DOHH2 (cell line): Measurements from ENCODE around the gene PTPRN2.

Experiments used
- H3F3A ChIP-seq: fragments of 200-600 bp; sonication (generic), shearing (Covaris generic); 2 replicates; pipeline ENCODE4 v1.6.0; 2016; ENCODE audit warnings: antibody characterized with exemption, mild to moderate bottlenecking; ENCODE audit not compliant: control insufficient read depth, insufficient read depth
- H3K27ac ChIP-seq: fragments of 200-600 bp; sonication (generic); 2 replicates; pipeline ENCODE4 v1.5.1; 2014; ENCODE audit warnings: low read depth, mild to moderate bottlenecking, low read length, moderate library complexity
- H3K27me3 ChIP-seq: fragments of 200-600 bp; sonication (generic); 2 replicates; pipeline ENCODE4 v1.6.1; 2014; ENCODE audit warnings: mild to moderate bottlenecking, low read length, mixed read lengths; ENCODE audit not compliant: control insufficient read depth
- H3K36me3 ChIP-seq: fragments of 200-600 bp; sonication (generic); 2 replicates; pipeline ENCODE4 v1.6.1; 2014; ENCODE audit warnings: mild to moderate bottlenecking, low read length, moderate library complexity, mixed read lengths; ENCODE audit not compliant: control insufficient read depth
- H3K4me1 ChIP-seq: fragments of 200-600 bp; sonication (generic); 2 replicates; pipeline ENCODE4 v1.6.1; 2014; ENCODE audit warnings: mild to moderate bottlenecking, low read length, mixed read lengths; ENCODE audit not compliant: control insufficient read depth
- H3K4me2 ChIP-seq: fragments of 200-600 bp; sonication (generic); 2 replicates; pipeline ENCODE4 v1.6.0; 2014; ENCODE audit warnings: mild to moderate bottlenecking, low read length, moderate library complexity
- H3K4me3 ChIP-seq: fragments of 200-600 bp; sonication (generic); 2 replicates; pipeline ENCODE4 v1.5.1; 2014; ENCODE audit warnings: mild to moderate bottlenecking, low read length, mixed read lengths
- H3K79me2 ChIP-seq: fragments of 200-600 bp; sonication (generic); 2 replicates; pipeline ENCODE4 v1.6.1; 2014; ENCODE audit warnings: mild to moderate bottlenecking, low read length, mixed read lengths; ENCODE audit not compliant: control insufficient read depth
- H3K9me2 ChIP-seq: fragments of 200-600 bp; sonication (generic); replicated peaks from 2 replicates; pipeline ENCODE4 v1.6.1; 2014; ENCODE audit warnings: mild to moderate bottlenecking, low read length, mixed read lengths; ENCODE audit not compliant: control insufficient read depth
- H3K9me3 ChIP-seq: fragments of 200-600 bp; sonication (generic); 2 replicates; pipeline ENCODE4 v1.6.1; 2014; ENCODE audit warnings: antibody characterized with exemption, low read length, mixed read lengths; ENCODE audit not compliant: control insufficient read depth, insufficient read depth
- H4K20me1 ChIP-seq: fragments of 200-600 bp; sonication (generic); 2 replicates; pipeline ENCODE4 v1.6.0; 2014; ENCODE audit warnings: low read depth, mild to moderate bottlenecking, antibody characterized with exemption, low read length, moderate library complexity; ENCODE audit not compliant: control insufficient read depth, insufficient read depth
- EZH2phosphoT487 ChIP-seq: fragments of 200-600 bp; sonication (generic); IDR thresholded peaks from 2 replicates; pipeline ENCODE4 v1.6.1; 2017; ENCODE audit warnings: borderline replicate concordance, mild to moderate bottlenecking, antibody characterized with exemption, low read length, moderate library complexity, mixed read lengths
- TF ChIP-seq, protein P1 (sequence below): fragments of 200-600 bp; sonication (generic); IDR thresholded peaks from one replicate; pipeline ENCODE4 v1.5.1; 2014; ENCODE audit warnings: antibody characterized with exemption, mild to moderate bottlenecking, low read depth, low read length; ENCODE audit not compliant: poor library complexity, severe bottlenecking

PTPRN2 gene

DNA sequence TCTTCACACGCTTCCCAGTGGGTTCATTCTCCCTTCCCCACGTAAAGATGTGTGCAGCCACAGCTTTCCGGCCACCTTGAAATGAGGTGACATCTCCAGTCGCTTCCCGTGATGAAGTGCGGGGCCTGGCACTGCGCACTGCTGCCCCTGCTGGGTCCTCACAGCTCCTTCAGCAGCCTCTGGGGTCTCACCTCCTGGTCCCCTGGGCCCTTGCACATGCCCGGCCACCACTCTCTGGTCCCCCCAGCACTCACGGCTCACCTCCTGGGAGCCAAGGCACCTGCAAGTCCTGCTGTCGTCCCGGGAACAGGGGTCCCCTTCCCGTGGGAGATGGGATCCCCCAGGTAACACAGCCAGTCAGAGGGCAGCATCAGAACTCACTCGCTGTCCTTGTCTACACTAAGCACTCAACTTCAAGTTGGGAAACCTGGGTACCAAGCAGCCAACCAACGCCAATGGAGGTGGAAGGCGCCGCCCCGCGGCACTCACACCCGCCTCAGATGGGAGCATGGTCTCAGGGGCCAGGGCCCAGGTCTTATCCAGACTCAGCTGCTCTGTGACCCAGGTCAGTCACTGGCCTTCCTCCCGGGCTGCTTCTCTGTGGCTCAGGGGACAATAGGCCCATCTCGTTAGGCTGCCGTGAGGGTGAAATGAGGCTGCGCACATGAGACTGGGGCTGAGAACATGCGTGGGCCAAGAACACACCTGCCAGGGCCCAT, 176.2 kb downstream of the PTPRN2 start:
- Histone ChIP-seq H3K4me3 (no peak overlapping the region), H3K4me1 (no peaks in the 10 kb centered on the region), H4K20me1 (no peaks in the 10 kb centered on the region), H3F3A (peaks cover 2% of the 10 kb centered on the region; the same call in 1 of the 2 replicates), H3K27ac (no peak overlapping the region), H3K36me3 (no peaks in the 10 kb centered on the region), H3K4me2 (no peak overlapping the region), H3K9me3 (peaks cover 30% of the 10 kb centered on the region), H3K27me3 (no peaks in the 10 kb centered on the region), H3K9me2 (no peaks in the 10 kb centered on the region), H3K79me2 (no peaks in the 10 kb centered on the region)
- TF ChIP-seq, protein P1, sequence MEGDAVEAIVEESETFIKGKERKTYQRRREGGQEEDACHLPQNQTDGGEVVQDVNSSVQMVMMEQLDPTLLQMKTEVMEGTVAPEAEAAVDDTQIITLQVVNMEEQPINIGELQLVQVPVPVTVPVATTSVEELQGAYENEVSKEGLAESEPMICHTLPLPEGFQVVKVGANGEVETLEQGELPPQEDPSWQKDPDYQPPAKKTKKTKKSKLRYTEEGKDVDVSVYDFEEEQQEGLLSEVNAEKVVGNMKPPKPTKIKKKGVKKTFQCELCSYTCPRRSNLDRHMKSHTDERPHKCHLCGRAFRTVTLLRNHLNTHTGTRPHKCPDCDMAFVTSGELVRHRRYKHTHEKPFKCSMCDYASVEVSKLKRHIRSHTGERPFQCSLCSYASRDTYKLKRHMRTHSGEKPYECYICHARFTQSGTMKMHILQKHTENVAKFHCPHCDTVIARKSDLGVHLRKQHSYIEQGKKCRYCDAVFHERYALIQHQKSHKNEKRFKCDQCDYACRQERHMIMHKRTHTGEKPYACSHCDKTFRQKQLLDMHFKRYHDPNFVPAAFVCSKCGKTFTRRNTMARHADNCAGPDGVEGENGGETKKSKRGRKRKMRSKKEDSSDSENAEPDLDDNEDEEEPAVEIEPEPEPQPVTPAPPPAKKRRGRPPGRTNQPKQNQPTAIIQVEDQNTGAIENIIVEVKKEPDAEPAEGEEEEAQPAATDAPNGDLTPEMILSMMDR = no peak
- TF ChIP-seq EZH2phosphoT487 = no peak

DNA sequence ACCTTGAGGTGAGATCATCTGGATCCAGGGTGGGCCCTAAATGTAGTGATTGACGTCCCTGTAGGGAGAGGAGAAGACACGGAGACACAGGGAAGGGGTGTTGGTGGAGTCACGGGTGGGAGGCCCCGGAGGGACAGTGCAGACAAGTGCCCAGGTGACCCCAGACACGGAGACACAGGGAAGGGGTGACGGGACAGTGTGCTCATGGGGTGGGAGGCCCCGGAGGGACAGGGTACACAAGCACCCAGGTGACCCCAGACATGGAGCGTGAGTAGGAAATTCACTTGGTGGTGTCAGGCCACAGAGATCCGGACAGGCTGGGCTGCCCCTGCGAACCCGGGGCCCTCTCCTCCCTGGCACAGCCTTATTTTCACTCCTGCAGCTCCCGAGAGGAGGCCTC, 176.9 kb downstream of the PTPRN2 start:
- Histone ChIP-seq H3K27me3 (no peaks in the 10 kb centered on the region), H3K4me1 (no peaks in the 10 kb centered on the region), H3K4me2 (no peak overlapping the region), H3K9me3 (peaks cover 26% of the 10 kb centered on the region), H3F3A (peaks cover 3% of the 10 kb centered on the region; the same call in 1 of the 2 replicates), H3K4me3 (no peak overlapping the region), H3K36me3 (no peaks in the 10 kb centered on the region), H3K79me2 (no peaks in the 10 kb centered on the region), H3K9me2 (no peaks in the 10 kb centered on the region), H3K27ac (no peak overlapping the region), H4K20me1 (no peaks in the 10 kb centered on the region)
- TF ChIP-seq, protein P1 = no peak
- no peak for TF ChIP-seq EZH2phosphoT487

DNA sequence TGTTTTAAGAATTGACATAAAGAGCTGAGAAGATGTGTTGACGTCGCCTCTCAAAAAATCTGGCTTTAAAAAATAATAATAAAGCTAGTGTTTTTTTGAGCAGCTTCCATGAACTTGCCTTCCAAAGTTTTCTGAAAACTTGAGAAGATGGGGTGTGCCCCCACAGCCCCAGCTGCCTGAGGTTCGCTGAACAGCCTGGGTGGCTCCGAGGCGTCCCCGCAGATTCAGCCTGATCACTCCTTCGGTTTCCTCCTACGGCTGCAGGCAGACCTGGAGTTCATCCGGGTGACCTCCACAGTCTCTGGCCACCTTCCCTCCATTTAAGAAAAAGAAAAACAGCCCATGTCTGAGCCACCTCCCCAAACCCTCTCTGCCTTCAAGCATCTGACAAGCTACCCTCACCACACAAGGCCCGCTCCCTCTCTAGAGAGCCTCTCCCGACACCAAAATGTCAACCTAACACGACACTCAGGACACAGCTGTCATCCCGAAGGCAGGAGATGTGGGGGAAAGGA, 177.8 kb downstream of the PTPRN2 start:
- Histone ChIP-seq H3K36me3 (no peaks in the 10 kb centered on the region), H3K4me3 (no peak overlapping the region), H3K27ac (no peak overlapping the region), H3K4me2 (no peak overlapping the region), H3K4me1 (no peaks in the 10 kb centered on the region), H3K9me3 (peaks cover 31% of the 10 kb centered on the region), H3K9me2 (no peaks in the 10 kb centered on the region), H3K79me2 (no peaks in the 10 kb centered on the region), H3K27me3 (no peaks in the 10 kb centered on the region), H3F3A (peaks cover 3% of the 10 kb centered on the region; the same call in 1 of the 2 replicates), H4K20me1 (no peaks in the 10 kb centered on the region)
- TF ChIP-seq, protein P1 = no peak
- no peak for TF ChIP-seq EZH2phosphoT487
